GM20431 (cell line): ENCODE data around the gene LBH.

Source experiments
- in situ Hi-C: fragments of 300-500 bp; cut with MseI, MboI; formaldehyde crosslinking; loops from one replicate; pipeline ENCODE4 v1.15.0; 2020; ENCODE audit warnings: low sequenced_read_pairs; ENCODE audit not compliant: unreplicated experiment

LBH gene

GRCh38 chr2:30232801-30233130 is 1.4 kb downstream of the LBH start:
- in situ Hi-C loops, result no loop called here

- in situ Hi-C loops, result no loop called here
These were observed 2.1 kb downstream of the LBH start for GRCh38 chr2:30233271-30234009.

GRCh38 chr2:30234180-30234971 is 3.0 kb downstream of the LBH start:
- in situ Hi-C loops, result no loop called here

GRCh38 chr2:30235008-30235655 is 3.8 kb downstream of the LBH start:
- in situ Hi-C loops, result no loop called here

GRCh38 chr2:30235859-30236535 is 4.7 kb downstream of the LBH start:
- in situ Hi-C loops, result no loop called here

- in situ Hi-C loops, result no loop called here
These were observed 5.4 kb downstream of the LBH start for GRCh38 chr2:30236591-30237238.

GRCh38 chr2:30237239-30237965 is 6.1 kb downstream of the LBH start:
- in situ Hi-C loops, result no loop called here

- in situ Hi-C loops, result no loop called here
These were observed 6.8 kb downstream of the LBH start for GRCh38 chr2:30237966-30238800.

- in situ Hi-C loops, result no loop called here
These were observed 8.1 kb downstream of the LBH start for GRCh38 chr2:30239308-30239985.

GRCh38 chr2:30239986-30240752 is 8.8 kb downstream of the LBH start:
- in situ Hi-C loops, result no loop called here

- in situ Hi-C loops, result no loop called here
These were observed 11.9 kb downstream of the LBH start for GRCh38 chr2:30243231-30243630.

GRCh38 chr2:30245364-30245763 is 14.0 kb downstream of the LBH start:
- in situ Hi-C loops, result no loop called here

GRCh38 chr2:30248791-30249190 is 17.5 kb downstream of the LBH start:
- in situ Hi-C loops, result no loop called here

GRCh38 chr2:30249354-30249753 is 18.0 kb downstream of the LBH start:
- in situ Hi-C loops, result no loop called here

- in situ Hi-C loops, result no loop called here
These were observed 19.1 kb downstream of the LBH start for GRCh38 chr2:30250421-30250820.

GRCh38 chr2:30252723-30253701 is 21.7 kb downstream of the LBH start:
- in situ Hi-C loops, result no loop called here
